ENCODE data around the gene DDX27.

- TF ChIP-seq CTCF (IDR thresholded peaks at IDR 0.05) (no peak), POLR2A (IDR thresholded peaks at IDR 0.05) (no peak), EP300 (IDR thresholded peaks at IDR 0.05) (no peak)
Observed at GRCh38 chr20:49276161-49276960, 57.1 kb downstream of the DDX27 start.

Data from ovary (tissue), 3 donors.